Mesenteric fat pad (tissue), 1 donor: Measurements from ENCODE around the gene RNF187. TPM values are rescaled to one million over a fixed set of nuclear protein-coding genes. Genes with fewer than 3 reads are reported as not detected.
A peak's percentile ranks its signal among the peaks of the same experiment; 100 is the strongest.

Source experiments
- DNase-seq: peaks from one replicate; pipeline ENCODE4 v3.0.0-alpha.2; 2020; ENCODE audit warnings: low spot score
- total RNA-seq: library from RNA; stranded (reverse); fragmentation: NEBNext Ultra II Directional; extraction: Animal tissue kit (Norgen Biotek cat#: 25700); gene quantifications from one replicate; pipeline ENCODE4 v1.2.1, GENCODE V29; 2021
- donor health status: DM: yes; HTN: yes; CAD: no.

The RNF187 gene
- total RNA-seq, 1 donor from 2014 or later, result 82.4 TPM

- peak; percentile 45 for DNase-seq
Measured at GRCh38 chr1:228507961-228508652, 20.9 kb downstream of the RNF187 start.

- DNase-seq, result peak; percentile 24
Measured at GRCh38 chr1:228508840-228509415, 21.7 kb downstream of the RNF187 start.

- peak; percentile 73 for DNase-seq
Measured at GRCh38 chr1:228510101-228510802, 23.1 kb downstream of the RNF187 start.

GRCh38 chr1:228510803-228511413, 23.7 kb downstream of the RNF187 start:
- DNase-seq, result no peak

DNA sequence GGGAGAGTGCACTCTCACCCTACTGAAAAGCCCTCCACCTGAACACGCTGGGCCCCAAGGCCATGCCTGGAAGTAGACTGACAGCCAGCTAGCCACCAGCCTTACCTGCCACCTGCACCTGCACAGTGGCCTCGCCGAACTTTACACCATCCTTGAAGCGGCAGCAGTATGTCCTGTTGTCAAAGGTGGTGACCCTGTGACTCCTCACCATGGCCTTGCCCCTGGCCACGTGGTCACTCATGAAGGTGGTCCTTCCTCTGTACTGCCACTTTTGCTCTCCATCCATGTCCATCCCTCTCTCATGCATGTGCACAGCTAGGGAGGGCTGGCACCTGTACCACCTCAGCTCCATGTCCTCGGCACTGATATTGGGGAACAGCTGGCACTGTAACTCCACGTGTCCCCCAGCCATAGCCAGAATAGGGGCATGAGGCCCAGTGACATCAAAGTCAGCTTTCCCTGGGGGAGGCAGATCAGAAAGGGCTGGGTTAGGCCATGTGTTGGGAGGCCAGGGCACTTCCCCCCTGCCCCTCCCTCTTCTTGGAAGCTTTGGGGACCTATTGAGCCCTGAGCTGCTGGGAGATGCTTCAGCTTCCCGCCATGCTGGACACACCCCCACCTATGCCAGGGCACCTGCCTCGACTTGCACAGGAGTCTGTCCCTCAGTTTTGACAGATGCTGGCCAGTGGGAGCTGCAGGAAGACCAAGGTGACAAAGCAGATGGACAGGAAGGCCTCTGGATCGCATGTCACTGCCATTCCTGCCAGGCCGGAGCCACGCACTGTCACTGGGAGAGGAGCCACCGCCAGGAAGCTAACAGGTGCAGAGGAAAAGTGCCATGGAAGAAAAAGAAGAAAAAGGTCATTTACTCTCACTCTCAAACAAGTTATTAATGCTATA, 24.6 kb downstream of the RNF187 start:
- DNase-seq, result peak; percentile 73

- no peak for DNase-seq
Measured at GRCh38 chr1:228512781-228513198, 25.6 kb downstream of the RNF187 start.

- peak; percentile 59 for DNase-seq
Measured at GRCh38 chr1:228513236-228513900, 26.2 kb downstream of the RNF187 start.

DNA sequence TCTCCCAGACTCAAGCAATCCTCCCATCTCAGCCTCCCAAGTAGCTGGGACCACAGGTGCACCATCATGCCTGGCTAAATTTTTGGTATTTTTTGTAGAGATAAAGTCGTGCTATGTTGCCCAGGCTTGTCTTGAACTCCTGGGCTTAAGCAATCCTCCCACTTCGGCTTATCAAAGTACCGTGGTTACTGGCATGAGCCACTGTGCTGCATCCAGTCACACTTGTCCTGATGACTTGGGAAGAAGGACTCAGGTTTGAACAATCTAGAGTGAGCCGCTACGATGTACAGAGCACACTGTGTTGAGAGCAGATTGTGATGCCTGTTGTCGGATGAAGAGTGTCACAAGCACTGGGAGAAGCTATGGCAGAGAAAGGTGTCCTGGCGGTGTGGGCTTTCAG, 27.2 kb downstream of the RNF187 start:
- DNase-seq, result no peak

- DNase-seq, result no peak
Measured at GRCh38 chr1:228515200-228515834, 28.1 kb downstream of the RNF187 start.

DNA sequence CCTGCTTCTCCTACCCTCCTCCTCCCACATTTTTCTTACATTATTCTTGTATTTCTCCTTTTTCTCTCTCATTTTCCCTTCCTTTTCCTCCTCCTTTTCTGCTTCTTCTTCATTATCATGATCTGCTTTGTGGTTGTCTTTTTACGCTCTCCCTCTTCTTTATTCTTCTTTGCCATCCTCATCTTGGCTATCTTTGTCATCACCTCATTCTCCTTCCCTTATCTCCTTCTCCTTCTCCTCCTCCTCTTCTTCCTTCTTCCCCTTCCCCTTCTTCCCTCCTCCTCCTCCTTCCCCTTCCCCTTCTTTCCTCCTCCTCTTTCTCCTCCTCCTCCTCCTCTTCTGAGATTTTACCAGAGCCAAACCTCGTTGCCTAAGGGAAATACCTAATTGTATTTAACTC, 30.5 kb downstream of the RNF187 start:
- DNase-seq, result no peak

GRCh38 chr1:228527596-228527995, 40.4 kb downstream of the RNF187 start:
- no peak for DNase-seq

DNA sequence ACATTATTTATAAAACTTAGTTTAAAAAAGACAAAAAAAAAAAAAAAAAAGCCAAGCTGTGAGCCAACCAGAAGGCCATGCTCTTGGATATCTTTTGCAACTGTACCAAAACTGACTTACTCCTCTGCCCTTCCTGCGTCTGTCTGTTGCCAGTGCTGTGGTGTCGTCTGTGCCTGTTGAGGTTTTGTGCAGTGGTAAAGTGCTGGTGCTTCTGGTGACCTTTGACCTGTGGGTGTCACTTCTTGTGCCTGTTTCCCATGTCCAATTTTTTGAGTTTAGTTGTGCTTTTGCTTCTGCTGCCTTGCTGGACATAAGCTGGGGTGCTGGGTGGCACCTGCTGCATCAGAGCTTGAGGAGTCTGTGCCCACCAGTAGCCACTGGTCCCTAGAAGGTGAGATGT, 41.4 kb downstream of the RNF187 start:
- DNase-seq, result peak; percentile 28

- DNase-seq, result peak; percentile 20
Measured at GRCh38 chr1:228530086-228530758, 43.0 kb downstream of the RNF187 start.

DNA sequence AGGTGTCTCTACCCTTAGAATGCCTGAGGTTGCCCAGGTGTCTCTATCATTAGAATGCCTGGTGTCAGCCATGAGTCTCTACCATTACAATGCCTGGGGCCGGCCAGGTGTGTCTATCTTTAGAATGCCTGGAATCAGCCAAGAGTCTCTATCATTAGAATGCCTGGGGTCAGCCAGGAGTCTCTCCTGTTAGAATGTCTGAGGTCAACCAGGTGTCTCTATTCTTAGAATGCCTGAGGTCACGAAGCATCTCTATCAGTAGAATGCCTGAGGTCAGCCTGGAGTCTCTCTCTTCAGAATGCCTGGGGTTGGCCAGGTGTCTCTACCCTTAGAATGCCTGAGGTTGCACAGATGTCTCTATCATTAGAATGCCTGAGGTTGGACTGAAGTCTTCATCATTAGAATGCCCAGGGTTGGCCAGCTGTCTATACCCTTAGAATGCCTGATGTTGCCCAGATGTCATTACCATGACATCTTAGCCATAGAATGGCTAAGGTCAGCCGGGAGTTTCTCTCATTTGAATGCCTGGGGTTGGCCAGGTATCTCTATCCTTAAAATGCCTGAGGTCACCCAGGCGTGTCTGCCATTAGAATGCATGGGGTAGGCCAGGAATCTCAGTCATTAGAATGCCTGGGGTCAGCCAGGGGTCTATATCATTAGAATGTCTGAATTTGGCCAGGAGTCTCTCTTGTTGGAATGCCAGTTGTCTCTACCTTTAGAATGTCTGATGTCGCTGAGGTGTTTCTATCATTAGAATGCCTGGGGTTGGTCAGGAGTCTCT, 44.0 kb downstream of the RNF187 start:
- DNase-seq, result no peak

DNA sequence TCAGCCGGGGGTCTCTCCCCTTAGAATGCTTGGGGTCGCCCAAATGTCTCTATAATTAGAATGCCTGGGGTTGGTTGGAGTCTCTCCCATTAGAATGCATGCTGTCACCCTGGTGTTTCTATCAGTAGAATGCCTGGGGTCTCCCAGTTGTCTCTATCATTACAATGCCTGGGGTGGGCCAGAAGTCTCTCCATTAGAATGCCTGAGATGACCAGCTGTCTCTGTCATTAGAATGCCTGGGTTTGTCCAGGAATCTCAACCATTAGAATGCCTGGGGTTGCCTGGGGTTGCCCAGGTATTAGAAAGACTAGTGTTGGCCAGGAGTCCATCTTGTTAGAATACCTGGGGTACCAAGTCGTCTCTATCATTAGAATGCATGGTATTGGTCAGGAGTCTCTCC, 51.6 kb downstream of the RNF187 start:
- DNase-seq, result peak; percentile 18

DNA sequence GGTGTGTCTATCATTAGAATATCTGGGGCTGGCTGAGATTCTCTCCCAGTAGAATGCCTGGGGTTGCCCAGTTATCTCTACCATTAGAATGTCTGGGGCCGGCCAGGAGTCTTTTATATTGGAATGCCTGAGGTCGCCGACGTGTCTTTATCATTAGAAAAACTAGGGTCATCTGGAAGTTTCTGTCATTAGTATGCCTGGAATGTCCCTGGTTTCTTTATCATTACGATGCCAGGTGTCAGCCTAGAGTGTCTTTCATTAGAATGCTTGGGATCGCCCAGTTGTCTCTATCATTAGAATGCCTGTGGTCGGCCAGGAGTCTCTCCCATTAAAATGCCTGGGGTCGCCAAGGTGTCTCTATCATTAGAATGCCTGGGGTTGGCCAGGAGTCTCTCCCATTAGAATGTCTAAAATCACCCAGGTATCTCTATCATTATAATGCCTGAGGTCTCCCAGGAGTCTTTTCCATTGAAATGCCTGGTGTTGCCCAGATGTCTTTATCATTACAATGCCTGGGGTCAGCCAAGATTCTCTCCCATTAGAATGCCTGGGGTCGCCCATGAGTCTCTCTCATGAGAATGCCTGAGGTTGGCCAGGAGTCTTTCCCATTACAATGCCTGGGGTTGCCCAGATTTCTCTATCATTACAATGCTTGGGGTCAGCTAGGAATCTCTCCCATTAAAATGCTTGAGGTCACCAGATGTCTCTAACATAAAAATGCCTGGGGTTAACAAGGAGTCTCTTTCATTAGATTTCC, 53.2 kb downstream of the RNF187 start:
- DNase-seq, result peak; percentile 37

GRCh38 chr1:228541725-228542124, 54.5 kb downstream of the RNF187 start:
- peak; percentile 8 for DNase-seq

GRCh38 chr1:228542376-228542775, 55.2 kb downstream of the RNF187 start:
- peak; percentile 37 for DNase-seq
